WTC11 (cell line): ENCODE data around the gene STX8. TPM values are rescaled to one million over a fixed set of nuclear protein-coding genes. Genes with fewer than 3 reads are reported as not detected.
A peak's percentile ranks its signal among the peaks of the same experiment; 100 is the strongest.

Experiments used
- ATAC-seq: fragments of 200-7000 bp; cut with Tn5 transposase; 2 replicates; pipeline ENCODE4 v1.10.0; 2021; ENCODE audit warnings: mild to moderate bottlenecking, moderate library complexity
- CTCF ChIA-PET: fragments of 300-600 bp; sonication (Branson Sonifier 250); formaldehyde crosslinking; loops from one replicate; lab custom pipeline; 2021; ENCODE audit warnings: antibody characterized with exemption; lab: Charles Lee
- POLR2A ChIA-PET: fragments of 350-600 bp; sonication (Branson Sonifier 250); formaldehyde crosslinking; loops from one replicate; lab custom pipeline; 2021; ENCODE audit warnings: antibody characterized with exemption; lab: Charles Lee
- DNase-seq: peaks from one replicate; pipeline ENCODE4 v3.0.0; 2021; ENCODE audit warnings: low spot score
- H3K27ac Mint-ChIP-seq: 2 replicates; pipeline ENCODE4 v1.8.0; 2021; ENCODE audit warnings: mixed read lengths
- H3K27me3 Mint-ChIP-seq: 2 replicates; pipeline ENCODE4 v1.8.0; 2021; ENCODE audit warnings: low read depth, mild to moderate bottlenecking, moderate library complexity, mixed read lengths
- H3K36me3 Mint-ChIP-seq: 2 replicates; pipeline ENCODE4 v1.8.0; 2021; ENCODE audit warnings: mixed read lengths
- H3K4me1 Mint-ChIP-seq: 2 replicates; pipeline ENCODE4 v1.8.0; 2022; ENCODE audit warnings: mixed read lengths
- H3K4me3 Mint-ChIP-seq: 2 replicates; pipeline ENCODE4 v1.8.0; 2021; ENCODE audit warnings: mild to moderate bottlenecking, moderate library complexity, mixed read lengths
- H3K9me3 Mint-ChIP-seq: 2 replicates; pipeline ENCODE4 v1.8.0; 2021; ENCODE audit warnings: mixed read lengths
- AFF4 ChIP-seq: sonication (generic); formaldehyde crosslinking; IDR thresholded peaks from 2 replicates; pipeline ENCODE4 v1.8.1; 2023; ENCODE audit warnings: mild to moderate bottlenecking, missing genetic modification reagents, borderline replicate concordance
- ATF3 ChIP-seq: sonication (generic); formaldehyde crosslinking; conservative IDR thresholded peaks from 2 replicates; pipeline ENCODE4 v1.8.1; 2022; ENCODE audit warnings: mild to moderate bottlenecking, missing genetic modification reagents
- ELF4 ChIP-seq: sonication (generic); formaldehyde crosslinking; IDR thresholded peaks from 2 replicates; pipeline ENCODE4 v1.8.1; 2022; ENCODE audit warnings: low read depth, mild to moderate bottlenecking, moderate library complexity, missing genetic modification reagents
- FOXJ3 ChIP-seq: sonication (generic); formaldehyde crosslinking; IDR thresholded peaks from 2 replicates; pipeline ENCODE4 v1.9.0; 2021; ENCODE audit warnings: missing genetic modification reagents, mild to moderate bottlenecking, borderline replicate concordance
- GABPB1 ChIP-seq: sonication (generic); formaldehyde crosslinking; IDR thresholded peaks from 2 replicates; pipeline ENCODE4 v1.8.1; 2023; ENCODE audit warnings: mild to moderate bottlenecking, missing genetic modification reagents
- HMGA2 ChIP-seq: fragments of 250-450 bp; sonication (Bioruptor Pico); IDR thresholded peaks from 2 replicates; pipeline ENCODE4 v1.4.0; 2021; ENCODE audit warnings: mild to moderate bottlenecking, moderate library complexity
- NR2C2 ChIP-seq: sonication (generic); formaldehyde crosslinking; IDR thresholded peaks from 2 replicates; pipeline ENCODE4 v1.8.0; 2022; ENCODE audit warnings: mild to moderate bottlenecking, missing genetic modification reagents
- SMAD4 ChIP-seq: sonication (generic); formaldehyde crosslinking; IDR thresholded peaks from 2 replicates; pipeline ENCODE4 v1.8.0; 2022; ENCODE audit warnings: mild to moderate bottlenecking, missing genetic modification reagents
- SOX15 ChIP-seq: fragments of 250-450 bp; sonication (Bioruptor Pico); IDR thresholded peaks from 2 replicates; pipeline ENCODE4 v1.9.0; 2021; ENCODE audit warnings: mild to moderate bottlenecking
- TCF7 ChIP-seq: sonication (generic); formaldehyde crosslinking; IDR thresholded peaks from 2 replicates; pipeline ENCODE4 v1.8.0; 2022; ENCODE audit warnings: mild to moderate bottlenecking, low read depth, missing genetic modification reagents, moderate library complexity
- TP53 ChIP-seq: sonication (generic); formaldehyde crosslinking; IDR thresholded peaks from 2 replicates; pipeline ENCODE4 v1.8.1; 2023; ENCODE audit warnings: mild to moderate bottlenecking, missing genetic modification reagents
- ZBTB21 ChIP-seq: sonication (generic); formaldehyde crosslinking; IDR thresholded peaks from 2 replicates; pipeline ENCODE4 v1.8.1; 2023; ENCODE audit warnings: mild to moderate bottlenecking, missing genetic modification reagents, borderline replicate concordance
- ZNF219 ChIP-seq: sonication (generic); formaldehyde crosslinking; IDR thresholded peaks from 2 replicates; pipeline ENCODE4 v1.8.0; 2023; ENCODE audit warnings: missing genetic modification reagents, mild to moderate bottlenecking, borderline replicate concordance
- ZNF263 ChIP-seq: sonication (generic); formaldehyde crosslinking; IDR thresholded peaks from 2 replicates; pipeline ENCODE4 v1.8.1; 2022; ENCODE audit warnings: low read depth, mild to moderate bottlenecking, moderate library complexity, missing genetic modification reagents
- ZNF396 ChIP-seq: fragments of 250-450 bp; sonication (Bioruptor Pico); IDR thresholded peaks from 2 replicates; pipeline ENCODE4 v1.8.0; 2021; ENCODE audit warnings: mild to moderate bottlenecking, moderate library complexity, borderline replicate concordance
- ZNF671 ChIP-seq: fragments of 250-450 bp; sonication (Bioruptor Pico); IDR thresholded peaks from 2 replicates; pipeline ENCODE4 v1.8.0; 2021; ENCODE audit warnings: mild to moderate bottlenecking
- ZSCAN18 ChIP-seq: fragments of 250-450 bp; sonication (Bioruptor Pico); IDR thresholded peaks from 2 replicates; pipeline ENCODE4 v2.1.2; 2022; ENCODE audit warnings: mild to moderate bottlenecking, moderate library complexity
- total RNA-seq: library from RNA; stranded (reverse); gene quantifications from 3 replicates; pipeline ENCODE4 v1.2.3, GENCODE V29; 2021
- TF ChIP-seq, protein P1 (sequence below): sonication (generic); formaldehyde crosslinking; IDR thresholded peaks from 2 replicates; pipeline ENCODE4 v1.8.1; 2022; ENCODE audit warnings: missing genetic modification reagents, borderline replicate concordance
- TF ChIP-seq, protein P2 (sequence below): sonication (generic); formaldehyde crosslinking; IDR thresholded peaks from 2 replicates; pipeline ENCODE4 v1.8.1; 2022; ENCODE audit warnings: mild to moderate bottlenecking, moderate library complexity, missing genetic modification reagents
- TF ChIP-seq, protein P3 (sequence below): fragments of 250-450 bp; sonication (Bioruptor Pico); IDR thresholded peaks from 2 replicates; pipeline ENCODE4 v1.9.0; 2021; ENCODE audit warnings: mild to moderate bottlenecking
- TF ChIP-seq, protein P4 (sequence below): sonication (generic); formaldehyde crosslinking; IDR thresholded peaks from 2 replicates; pipeline ENCODE4 v1.8.0; 2022; ENCODE audit warnings: mild to moderate bottlenecking, missing genetic modification reagents

The STX8 gene
- total RNA-seq, 1 experiment from 2014 or later = 39.9 TPM

DNA sequence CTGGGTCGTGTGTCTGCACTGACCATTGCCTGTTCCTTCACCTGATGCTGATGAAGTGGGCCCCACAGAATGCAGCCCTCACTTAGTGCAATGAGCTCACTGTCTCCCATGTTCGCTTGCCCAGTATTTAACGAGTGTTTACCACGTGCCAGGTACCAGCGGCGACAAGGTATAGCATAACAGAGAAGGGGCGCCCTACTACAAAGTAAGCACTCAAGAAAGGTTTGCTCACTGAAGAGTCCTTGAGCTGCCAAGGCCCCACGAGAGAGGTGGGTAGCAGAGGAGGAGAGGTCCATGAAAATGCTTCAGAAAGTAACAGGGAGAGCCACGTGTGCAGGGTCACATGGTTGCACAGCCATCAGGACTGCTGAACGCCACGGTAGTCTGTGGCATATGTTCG lies 324.3 kb downstream of the STX8 start:
- no peak overlapping the region for H3K4me3 Mint-ChIP-seq
- no peaks in the 10 kb centered on the region for H3K9me3 Mint-ChIP-seq
- no peak overlapping the region; the same call in 1 of the 2 replicates for H3K27ac Mint-ChIP-seq
- DNase-seq = no peak
- no peaks in the 10 kb centered on the region for H3K36me3 Mint-ChIP-seq
- ChIA-PET POLR2A (no interaction called here), CTCF (interaction anchor here (1.7 kb wide), 1 partner anchor 41 kb away, joined by 5 read pairs; no protein-coding TSS in a partner anchor)
- no peak for ATAC-seq
- TF ChIP-seq FOXJ3 (CRISPR knock-in tag) (no peak), SOX15 (CRISPR knock-in tag) (no peak), AFF4 (CRISPR knock-in tag) (no peak), SMAD4 (CRISPR knock-in tag) (no peak), NR2C2 (CRISPR knock-in tag) (no peak), ZNF396 (no peak)
- TF ChIP-seq, protein P1, sequence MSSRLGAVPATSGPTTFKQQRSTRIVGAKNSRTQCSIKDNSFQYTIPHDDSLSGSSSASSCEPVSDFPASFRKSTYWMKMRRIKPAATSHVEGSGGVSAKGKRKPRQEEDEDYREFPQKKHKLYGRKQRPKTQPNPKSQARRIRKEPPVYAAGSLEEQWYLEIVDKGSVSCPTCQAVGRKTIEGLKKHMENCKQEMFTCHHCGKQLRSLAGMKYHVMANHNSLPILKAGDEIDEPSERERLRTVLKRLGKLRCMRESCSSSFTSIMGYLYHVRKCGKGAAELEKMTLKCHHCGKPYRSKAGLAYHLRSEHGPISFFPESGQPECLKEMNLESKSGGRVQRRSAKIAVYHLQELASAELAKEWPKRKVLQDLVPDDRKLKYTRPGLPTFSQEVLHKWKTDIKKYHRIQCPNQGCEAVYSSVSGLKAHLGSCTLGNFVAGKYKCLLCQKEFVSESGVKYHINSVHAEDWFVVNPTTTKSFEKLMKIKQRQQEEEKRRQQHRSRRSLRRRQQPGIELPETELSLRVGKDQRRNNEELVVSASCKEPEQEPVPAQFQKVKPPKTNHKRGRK (CRISPR knock-in tag) = no peak
- TF ChIP-seq, protein P2, sequence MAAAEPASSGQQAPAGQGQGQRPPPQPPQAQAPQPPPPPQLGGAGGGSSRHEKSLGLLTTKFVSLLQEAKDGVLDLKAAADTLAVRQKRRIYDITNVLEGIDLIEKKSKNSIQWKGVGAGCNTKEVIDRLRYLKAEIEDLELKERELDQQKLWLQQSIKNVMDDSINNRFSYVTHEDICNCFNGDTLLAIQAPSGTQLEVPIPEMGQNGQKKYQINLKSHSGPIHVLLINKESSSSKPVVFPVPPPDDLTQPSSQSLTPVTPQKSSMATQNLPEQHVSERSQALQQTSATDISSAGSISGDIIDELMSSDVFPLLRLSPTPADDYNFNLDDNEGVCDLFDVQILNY (CRISPR knock-in tag) = no peak
- H3K4me1 Mint-ChIP-seq = peaks cover under 1% of the 10 kb centered on the region; the same call in 1 of the 2 replicates
- H3K27me3 Mint-ChIP-seq = no peaks in the 10 kb centered on the region

DNA sequence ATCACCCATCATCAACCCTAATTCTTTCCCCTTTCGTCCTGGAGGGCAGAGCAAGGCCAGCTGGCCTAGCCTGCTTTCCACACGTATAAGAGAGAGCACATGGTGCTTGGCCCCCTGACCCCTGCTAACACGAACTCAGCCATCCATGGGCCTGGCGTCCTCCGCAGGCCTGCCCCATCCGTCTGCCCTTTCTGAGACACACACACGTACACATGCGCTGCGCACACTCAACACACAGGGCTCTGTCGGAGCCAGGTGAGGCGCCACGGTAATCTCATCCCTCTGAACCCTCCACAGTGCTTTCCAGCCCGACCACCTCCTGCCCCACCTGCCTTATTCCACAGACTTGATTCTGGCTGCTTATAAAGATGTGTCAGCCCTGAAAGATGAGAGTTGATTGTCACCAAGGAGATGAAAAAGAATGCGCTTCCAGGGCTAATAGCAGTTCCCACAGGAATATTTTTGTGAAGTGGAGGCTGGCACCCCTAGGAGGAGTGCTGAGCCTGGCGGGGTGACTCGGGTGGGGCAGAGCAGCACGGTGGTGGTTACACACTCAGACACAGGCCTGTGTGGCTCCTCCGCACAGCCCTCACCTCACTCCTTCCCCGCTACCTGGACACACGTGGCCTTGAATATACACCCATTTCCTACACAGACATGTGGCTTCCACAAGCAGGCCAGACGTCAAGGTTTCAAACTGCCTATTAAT lies 326.2 kb downstream of the STX8 start:
- Mint-ChIP-seq H3K4me1 (peaks cover 7% of the 10 kb centered on the region), H3K4me3 (no peak overlapping the region)
- CTCF ChIA-PET = interaction anchor here (0.9 to 1.7 kb wide), 3 partner anchors 8 to 42 kb away, joined by 3 to 6 read pairs (median 5); no protein-coding TSS in a partner anchor

GRCh38 chr17:9247401-9247938 lies 328.1 kb downstream of the STX8 start:
- no peak overlapping the region for H3K27ac Mint-ChIP-seq
- peaks cover 16% of the 10 kb centered on the region for H3K4me1 Mint-ChIP-seq
- H3K9me3 Mint-ChIP-seq = no peaks in the 10 kb centered on the region
- DNase-seq = no peak
- no peaks in the 10 kb centered on the region for H3K36me3 Mint-ChIP-seq
- ChIA-PET POLR2A (no interaction called here), CTCF (no interaction called here)
- no peak for ATAC-seq
- H3K4me3 Mint-ChIP-seq = no peak overlapping the region
- H3K27me3 Mint-ChIP-seq = no peaks in the 10 kb centered on the region
- TF ChIP-seq HMGA2 (CRISPR knock-in tag) = no peak
- TF ChIP-seq TP53 (CRISPR knock-in tag) = no peak
- TF ChIP-seq, protein P3, sequence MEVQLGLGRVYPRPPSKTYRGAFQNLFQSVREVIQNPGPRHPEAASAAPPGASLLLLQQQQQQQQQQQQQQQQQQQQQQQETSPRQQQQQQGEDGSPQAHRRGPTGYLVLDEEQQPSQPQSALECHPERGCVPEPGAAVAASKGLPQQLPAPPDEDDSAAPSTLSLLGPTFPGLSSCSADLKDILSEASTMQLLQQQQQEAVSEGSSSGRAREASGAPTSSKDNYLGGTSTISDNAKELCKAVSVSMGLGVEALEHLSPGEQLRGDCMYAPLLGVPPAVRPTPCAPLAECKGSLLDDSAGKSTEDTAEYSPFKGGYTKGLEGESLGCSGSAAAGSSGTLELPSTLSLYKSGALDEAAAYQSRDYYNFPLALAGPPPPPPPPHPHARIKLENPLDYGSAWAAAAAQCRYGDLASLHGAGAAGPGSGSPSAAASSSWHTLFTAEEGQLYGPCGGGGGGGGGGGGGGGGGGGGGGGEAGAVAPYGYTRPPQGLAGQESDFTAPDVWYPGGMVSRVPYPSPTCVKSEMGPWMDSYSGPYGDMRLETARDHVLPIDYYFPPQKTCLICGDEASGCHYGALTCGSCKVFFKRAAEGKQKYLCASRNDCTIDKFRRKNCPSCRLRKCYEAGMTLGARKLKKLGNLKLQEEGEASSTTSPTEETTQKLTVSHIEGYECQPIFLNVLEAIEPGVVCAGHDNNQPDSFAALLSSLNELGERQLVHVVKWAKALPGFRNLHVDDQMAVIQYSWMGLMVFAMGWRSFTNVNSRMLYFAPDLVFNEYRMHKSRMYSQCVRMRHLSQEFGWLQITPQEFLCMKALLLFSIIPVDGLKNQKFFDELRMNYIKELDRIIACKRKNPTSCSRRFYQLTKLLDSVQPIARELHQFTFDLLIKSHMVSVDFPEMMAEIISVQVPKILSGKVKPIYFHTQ (CRISPR knock-in tag) = no peak
- TF ChIP-seq ZSCAN18 (CRISPR knock-in tag) = no peak
- TF ChIP-seq ATF3 = no peak
- TF ChIP-seq ELF4 (CRISPR knock-in tag) = no peak
- TF ChIP-seq GABPB1 = no peak
- no peak for TF ChIP-seq TCF7
- TF ChIP-seq, protein P4, sequence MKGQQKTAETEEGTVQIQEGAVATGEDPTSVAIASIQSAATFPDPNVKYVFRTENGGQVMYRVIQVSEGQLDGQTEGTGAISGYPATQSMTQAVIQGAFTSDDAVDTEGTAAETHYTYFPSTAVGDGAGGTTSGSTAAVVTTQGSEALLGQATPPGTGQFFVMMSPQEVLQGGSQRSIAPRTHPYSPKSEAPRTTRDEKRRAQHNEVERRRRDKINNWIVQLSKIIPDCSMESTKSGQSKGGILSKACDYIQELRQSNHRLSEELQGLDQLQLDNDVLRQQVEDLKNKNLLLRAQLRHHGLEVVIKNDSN (CRISPR knock-in tag) = no peak

More for the DNA sequence above, 326.2 kb downstream of the STX8 start:
- Mint-ChIP-seq H3K27ac (peak overlapping the region; percentile 34; the same call in 1 of the 2 replicates), H3K9me3 (no peaks in the 10 kb centered on the region), H3K36me3 (no peaks in the 10 kb centered on the region), H3K27me3 (no peaks in the 10 kb centered on the region)
- no peak for ATAC-seq
- POLR2A ChIA-PET = no interaction called here
- DNase-seq = no peak
- TF ChIP-seq ZNF219 (CRISPR knock-in tag) (no peak), ZNF263 (no peak), ZBTB21 (CRISPR knock-in tag) (no peak), ZNF671 (CRISPR knock-in tag) (no peak)
